GM18870 (cell line): Measurements from ENCODE around the gene FLT1.

Source experiments
- ATAC-seq: cut with Tn5 transposase; IDR thresholded peaks from one replicate; pipeline ENCODE4 v1.9.1; 2021; ENCODE audit warnings: moderate library complexity; ENCODE audit not compliant: unreplicated experiment

FLT1 gene

DNA sequence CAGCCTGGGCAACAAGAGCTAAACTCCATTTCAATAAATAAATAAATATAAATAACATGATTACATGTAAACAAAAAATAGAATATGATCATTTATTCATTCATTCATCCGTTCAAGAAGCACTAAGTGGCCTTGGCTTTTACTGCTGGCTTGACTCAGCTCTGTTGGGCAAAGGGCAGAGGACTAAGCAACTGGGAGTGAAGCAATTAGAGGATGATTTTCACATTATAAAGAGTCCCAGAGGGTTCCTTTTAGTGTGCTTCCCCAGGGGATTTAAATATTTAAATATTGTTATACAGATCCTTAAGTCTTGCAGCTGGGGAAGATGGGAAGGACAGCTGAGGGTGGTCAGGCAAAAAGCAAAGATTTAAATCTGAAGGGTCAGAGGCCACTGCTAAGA is 34.9 kb upstream of the FLT1 start:
- no peak for ATAC-seq

DNA sequence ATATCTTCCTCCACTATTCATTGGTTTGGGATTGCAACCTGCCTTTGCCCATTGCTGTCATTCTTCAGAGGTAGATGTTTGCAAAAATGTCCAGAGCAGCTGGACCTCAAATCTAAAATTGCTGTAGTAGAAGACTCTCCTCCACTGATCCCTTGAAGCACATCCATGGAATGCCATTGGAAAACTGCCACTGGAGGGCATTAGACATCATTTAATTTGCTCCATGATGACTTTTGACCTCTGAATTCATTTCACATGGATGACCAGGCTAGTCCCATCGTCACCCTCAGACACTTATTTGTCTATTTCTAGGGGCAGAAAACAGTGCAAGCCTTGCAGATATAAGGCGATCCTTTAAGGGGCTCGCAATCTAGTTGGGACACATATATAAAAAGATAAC is 33.9 kb upstream of the FLT1 start:
- no peak for ATAC-seq

DNA sequence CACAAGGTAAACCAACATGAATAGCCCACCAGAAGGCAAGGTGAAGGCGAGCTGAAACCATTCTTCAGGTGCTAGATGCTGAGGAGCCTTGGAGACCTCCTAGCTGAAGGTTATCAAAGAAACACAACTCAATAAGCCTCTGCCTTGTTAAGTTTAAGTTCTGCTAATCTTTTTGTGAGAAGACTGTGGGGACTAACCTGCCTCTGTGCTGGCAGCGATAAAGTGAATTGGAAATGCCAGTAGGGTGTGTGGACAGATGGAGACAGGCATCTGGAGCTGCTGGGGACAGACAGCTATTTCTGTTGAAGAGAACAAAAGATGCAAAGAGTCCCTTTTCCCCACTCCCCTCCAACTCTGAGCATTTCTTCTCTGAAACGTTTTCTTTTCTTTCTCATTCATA is 33.5 kb upstream of the FLT1 start:
- ATAC-seq = no peak

DNA sequence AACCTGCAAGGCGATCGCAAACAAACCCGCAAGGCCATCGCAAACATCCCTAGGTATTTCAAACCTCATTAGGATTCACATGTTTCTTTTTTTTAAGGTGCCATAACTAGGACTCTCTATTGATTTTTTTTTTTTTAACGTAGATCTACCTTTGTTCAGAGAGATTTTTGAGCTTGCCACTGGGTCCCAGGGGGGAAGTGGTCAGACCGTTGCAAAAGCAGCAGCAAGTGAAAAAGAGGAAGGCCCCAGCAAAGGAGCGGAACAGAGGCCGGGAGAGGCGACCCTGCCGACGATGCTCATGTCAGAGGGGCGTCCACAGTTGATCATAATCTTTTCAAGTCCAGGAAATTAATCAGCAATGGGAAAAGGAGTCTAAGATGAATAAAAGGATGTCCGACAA is 32.7 kb upstream of the FLT1 start:
- ATAC-seq = no peak

DNA sequence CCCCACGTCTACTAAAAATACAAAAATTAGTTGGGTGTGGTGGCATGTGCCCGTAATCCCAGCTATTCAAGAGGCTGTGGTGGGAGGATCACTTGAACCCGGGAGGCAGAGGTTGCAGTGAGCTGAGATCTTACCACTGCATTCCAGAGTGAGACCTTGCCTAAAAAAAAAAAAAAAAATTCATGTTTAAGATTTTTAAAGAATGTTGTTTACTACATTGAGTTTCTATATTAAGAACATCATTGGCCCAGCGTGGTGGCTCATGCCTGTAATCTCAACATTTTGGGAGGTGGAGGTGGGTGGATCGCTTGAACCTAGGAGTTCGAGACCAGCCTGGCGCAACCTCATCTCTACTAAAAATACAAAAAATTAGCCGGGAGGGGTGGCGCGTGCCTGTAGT is 31.9 kb upstream of the FLT1 start:
- no peak for ATAC-seq

DNA sequence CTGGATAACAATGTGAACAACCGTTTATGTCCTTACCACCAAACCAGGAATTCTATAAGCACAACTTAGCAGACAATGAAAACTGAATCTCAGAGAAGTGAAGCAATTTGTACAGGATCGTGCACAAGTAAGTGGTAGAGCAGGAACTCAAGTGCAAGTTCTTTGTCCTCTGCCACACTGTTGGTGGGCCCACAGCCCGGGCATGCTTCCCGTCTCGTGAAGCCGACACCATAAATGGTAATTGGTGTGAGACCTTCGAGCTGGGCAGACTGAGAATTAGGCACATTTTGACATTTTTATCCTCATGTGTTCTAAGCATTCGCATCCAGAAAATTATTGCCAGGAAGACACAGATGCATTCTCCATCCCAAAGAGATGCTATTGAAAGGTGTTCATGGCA is 27.9 kb upstream of the FLT1 start:
- no peak for ATAC-seq

DNA sequence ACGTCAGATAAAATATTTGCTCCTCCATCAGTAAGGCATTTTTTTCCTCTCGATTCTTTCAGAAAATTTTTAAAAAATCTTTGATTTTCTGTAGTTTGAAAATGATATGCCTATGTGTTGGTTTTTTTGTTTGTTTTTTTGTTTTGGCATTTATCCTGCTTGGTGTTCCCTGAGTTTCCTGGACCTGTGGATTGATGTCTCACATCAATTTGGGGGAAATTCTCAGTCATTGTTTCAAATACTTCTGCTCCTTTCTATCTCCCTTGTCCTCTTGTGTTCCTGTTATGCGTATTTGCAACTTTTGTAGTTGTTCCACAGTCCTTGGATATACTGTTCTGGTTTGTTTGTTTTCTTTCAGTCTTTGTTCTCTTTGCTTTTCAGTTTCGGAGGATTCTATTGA is 18.8 kb upstream of the FLT1 start:
- ATAC-seq = no peak

DNA sequence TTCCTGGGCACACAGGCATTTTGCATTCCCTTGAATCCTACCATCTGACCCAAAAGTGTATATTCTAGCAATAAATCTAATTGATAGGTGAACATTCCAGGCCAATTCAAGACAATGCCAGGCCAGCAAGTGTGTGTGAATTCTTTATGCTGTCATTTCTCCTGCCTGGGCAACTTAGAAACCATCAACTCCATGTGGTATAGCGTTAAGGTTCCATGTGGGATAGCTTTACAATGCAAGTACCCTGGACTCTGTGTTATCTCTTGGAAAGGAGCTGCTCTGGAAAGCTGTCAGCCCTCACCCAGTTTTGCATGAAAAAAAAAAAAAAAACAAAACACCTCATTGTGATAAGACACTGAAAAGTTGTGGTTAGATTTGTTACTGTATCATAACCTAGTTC is 15.6 kb upstream of the FLT1 start:
- ATAC-seq = no peak

DNA sequence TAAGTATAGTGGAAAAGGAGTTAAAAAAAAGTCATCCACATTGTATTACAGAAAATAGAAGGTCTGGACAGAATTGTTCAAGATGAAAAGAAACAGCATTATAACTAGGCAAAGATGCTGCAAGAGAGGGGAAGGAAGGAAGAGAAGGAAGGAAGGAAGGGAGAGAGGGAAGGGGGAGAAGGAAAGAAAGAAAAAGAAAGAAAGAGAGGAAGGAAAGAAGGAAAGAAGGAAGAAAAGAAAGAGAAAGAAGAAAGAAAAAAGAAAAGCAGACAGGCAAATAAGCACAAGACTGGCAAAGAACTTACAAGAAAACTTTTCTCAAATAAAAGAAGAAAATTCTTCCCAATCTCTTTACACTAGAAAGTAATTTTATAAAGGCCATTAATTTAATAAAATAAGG is 15.1 kb upstream of the FLT1 start:
- no peak for ATAC-seq

DNA sequence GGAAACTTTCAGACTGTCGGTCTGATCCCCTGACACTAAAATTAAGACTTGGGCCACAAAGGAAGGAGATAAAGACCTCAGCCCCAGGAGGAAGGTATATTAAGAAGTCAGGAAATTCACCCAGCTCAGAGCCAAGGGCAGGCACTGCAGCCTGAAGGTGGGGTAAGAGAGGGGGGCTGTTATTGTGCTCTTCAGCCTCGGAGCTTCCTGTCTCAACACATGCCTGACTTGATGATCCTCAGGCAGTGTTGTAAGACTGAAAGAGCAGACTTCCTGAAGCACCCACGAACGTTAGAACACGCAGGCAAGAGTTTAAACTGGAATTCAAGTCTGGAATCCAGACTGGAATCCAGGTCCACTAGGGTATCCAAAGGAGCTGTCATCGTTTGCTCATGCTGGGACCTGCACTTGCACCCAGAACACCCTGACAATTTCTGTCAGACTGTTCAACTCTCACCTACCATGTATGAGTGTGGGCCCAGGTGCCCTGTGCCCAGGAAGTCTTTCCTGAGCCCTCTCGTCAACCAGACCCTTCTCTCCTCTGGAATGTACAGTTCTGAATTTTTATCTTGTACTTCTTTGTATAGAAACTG is 10.7 kb upstream of the FLT1 start:
- ATAC-seq = no peak

DNA sequence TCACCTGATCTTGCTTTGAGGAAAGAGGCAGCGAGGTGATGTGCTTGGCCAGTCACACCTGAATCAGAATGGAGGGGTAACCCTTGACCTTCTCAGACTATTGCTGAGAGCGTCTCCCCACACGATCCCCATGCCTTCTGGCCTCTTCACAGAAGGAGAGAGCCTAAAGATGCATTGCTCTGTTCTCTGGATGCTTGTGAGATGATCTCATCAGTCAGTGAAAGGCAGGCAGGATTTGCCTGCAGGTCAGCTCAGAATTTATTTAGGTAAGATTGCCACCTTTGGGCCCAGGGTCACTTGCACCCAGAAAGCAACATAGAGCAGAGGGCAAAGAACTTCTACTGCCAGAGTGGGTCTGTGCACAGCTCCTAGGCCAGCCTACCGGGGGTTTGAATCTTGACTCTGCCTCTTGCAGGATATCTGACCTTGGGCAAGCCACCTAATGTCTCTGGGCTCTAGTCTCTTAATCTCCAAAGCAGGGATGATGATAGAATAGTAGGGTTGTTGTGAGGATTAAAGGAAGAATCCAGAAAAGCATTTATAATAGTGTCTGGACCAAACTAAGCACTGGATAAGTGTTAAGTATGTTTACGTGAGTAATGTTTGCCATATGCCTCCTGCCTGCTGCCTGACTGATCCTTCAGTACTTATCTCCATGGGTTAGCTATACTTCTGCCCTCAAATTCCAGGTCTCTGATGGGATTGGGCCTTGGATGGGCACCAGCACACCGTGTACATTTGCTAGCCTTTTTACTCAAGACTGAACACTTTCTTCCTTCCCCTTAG is 8.4 kb upstream of the FLT1 start:
- no peak for ATAC-seq

DNA sequence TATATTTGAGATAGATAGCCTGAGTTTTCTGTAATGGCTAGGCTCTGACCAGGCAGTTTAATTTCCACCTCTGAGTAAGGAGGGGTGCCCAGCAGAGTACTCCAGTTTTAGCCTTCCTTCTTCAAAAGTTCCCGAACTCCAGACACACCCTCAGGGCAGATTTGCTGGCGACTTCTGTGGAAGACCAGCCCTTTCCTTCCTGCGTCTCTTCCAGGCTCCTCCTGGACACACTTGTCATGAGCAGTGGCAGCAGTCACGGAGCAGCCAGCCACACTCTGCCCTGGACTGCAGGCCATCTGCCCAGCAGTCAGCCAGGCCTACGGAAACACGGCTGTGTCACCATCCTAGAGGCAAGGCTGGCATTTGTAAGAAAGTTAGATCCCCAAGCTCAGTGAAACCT is 6.6 kb upstream of the FLT1 start:
- no peak for ATAC-seq

DNA sequence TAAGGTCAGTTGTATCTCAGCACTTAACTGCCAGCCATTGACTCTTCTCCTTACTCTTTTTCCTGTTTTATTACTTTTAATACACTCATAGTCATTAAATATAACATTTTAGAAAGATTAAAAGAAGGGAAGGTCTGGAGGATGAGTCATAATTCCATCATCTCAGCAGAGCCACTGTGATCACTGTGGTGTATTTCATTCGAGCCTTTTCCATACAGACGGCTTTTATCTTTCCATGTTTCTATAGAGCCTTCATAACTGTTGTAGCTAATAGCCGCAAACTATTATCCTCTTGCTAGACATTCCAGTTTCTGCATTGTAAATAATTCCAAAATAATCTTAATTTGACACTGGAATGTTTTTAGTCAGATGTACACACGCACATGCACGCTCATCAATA is 4.7 kb upstream of the FLT1 start:
- ATAC-seq = no peak

DNA sequence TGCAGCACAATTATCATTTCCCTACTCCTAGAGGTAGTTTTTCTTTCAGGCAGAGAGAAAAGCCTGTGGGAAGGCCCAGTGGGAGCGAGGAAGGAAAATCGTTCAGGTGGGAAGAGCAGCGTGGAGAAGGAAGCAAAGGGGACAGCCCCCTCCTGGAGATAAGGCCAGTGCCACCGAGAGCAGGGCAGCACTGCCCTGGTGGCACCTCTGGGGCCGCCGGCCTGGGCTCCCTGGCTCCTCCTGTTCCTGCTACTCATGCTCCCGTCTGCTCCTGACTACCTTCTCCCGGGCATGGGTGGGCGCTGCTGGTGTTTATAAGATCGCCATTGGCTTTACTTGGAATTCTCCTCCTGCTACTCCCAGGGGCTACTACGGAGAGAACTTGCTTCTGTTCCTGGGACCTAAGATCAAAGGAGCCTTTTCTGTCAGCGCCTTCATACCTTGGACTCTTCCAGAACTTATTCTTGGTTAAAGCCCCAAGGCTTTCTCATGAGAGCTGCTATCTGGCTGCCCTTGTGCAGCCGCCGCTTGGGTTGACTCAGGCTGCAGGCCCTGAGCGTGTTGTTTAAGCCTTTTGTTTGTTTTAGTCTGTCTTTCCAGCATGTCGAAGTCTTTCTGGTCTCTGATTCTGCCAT is 3.7 kb upstream of the FLT1 start:
- no peak for ATAC-seq

DNA sequence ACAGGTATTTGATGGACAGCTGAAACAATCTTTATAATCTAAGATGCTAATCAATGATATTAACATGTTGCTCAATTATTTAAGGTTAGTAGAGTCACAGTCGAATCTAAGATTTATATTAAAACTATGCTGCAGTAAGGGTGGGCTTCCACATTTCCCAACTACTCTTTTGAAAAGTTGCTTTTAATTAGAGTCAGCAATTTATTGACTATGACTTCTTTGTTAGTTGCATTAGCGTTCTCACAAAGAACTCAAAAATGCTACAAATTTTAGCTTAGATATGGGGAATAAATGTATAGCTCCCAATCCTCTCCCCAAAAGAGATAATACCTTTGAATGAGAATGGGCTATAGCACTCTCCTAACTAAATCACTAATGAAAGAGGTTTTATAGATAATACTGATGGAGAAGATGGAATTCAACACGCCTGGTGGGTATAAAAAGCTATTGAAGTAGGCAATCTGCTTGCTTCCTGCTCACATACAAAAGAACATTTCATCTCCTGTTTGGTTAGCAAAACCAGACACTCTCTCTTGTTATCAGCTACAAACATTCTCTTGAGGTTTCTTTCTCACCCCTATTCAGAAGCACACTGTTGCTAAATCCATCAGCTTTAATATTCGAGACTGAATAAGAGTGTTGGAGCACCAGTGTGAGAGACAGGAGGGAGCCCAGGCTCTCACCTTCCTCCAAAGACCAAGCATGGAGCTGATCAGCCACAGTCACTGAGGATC is 2.4 kb upstream of the FLT1 start:
- ATAC-seq = no peak

DNA sequence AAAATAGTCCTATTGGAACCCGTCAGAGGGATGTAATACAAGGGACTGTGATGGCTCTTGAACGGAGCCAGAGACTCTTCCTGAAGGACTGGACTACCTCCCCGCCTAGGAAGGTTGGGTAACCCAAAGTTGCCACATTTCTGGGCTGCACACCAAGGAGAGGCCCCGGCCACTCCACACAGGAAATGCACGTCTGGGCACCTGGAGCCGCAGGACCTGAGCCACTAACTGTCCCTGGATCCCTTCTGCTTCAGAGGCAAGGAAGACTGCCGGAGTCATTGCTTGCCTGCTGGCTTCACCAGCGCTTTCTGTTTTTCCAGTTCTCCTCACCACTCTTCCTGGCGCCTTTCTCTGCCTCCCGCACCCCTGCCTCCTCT is 1.2 kb upstream of the FLT1 start:
- no peak for ATAC-seq

DNA sequence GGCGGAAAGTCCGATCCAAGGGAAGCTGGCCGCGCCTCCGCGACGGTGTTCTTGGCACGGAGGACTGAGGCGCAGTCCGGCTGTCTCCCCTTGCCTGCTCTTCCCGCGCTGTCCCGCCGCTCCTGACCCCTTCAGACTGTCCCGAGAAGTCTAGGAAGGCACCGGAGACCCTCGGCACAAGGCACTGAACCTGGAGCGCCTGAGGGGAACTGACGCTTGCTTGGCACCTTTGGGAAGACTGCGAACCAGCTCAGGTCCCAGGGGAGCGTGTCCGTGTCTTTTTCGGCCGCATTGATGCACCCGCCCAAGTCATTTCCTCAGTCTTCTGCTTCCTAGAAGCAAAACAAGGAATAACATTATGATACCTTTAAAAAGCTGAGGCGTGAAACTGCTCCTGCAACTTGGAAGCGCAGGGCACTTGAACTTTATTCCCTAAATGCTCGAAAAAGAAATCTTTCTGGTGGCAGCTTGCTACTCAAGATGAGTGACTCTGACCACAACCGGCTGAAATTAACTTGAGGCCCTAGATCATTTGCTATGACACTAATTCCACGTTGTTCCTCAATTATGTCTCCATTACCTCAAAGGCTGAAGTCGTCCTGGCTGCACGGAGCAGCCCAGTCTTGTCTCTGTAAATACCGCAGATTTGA is 735 bp upstream of the FLT1 start:
- no peak for ATAC-seq

DNA sequence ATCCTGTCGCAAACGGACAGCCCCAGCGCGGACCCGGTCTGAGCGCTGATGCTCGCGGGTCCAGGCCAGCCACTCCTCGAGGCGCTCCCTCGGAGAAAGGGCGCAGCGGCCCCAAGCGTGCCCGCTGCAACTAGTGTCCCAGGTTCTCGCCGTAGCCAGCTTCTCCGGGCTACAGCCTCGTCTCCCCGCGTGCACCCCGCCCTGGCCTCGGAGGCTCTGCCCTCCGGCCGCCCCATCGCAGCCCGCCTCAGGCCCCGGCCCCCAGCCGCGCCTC is 487 bp downstream of the FLT1 start:
- no peak for ATAC-seq

DNA sequence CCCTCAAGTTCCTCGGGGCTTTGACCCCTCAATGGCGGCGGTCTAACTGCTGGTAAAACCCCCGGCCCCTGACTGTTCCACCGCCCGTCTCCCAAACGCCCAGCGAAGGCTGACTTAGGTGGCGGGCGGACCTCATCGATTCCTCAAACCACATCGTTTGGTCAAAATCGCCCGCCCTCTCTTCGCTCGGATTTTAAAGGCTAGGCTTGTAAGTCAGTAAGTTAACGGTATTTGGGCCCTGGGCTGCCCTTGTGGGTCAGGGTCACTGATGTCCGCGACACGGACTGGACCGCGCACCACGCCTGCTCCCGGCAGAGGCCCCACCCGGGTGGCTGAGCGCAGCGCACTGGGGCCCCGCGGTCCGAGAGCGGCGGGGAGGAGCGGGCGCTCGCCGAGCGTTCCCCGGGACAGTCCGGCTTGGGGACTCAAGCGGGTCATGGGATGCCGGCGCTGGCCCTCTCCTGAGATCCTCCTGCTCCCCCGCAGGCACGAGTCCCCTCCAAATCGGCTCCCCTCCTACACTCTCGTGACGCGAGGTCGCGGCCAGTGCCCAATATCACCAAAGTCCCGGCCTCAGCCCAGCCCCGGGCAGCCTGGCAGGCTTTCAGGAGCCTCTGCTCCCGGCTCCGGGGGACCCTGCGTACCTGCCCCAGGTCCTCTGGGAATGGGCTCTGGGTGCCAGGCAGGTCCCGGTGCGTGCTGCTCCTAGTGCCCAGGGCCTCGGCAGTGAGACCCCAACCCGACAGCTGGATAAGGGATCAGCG is 1.0 kb downstream of the FLT1 start:
- ATAC-seq = no peak

DNA sequence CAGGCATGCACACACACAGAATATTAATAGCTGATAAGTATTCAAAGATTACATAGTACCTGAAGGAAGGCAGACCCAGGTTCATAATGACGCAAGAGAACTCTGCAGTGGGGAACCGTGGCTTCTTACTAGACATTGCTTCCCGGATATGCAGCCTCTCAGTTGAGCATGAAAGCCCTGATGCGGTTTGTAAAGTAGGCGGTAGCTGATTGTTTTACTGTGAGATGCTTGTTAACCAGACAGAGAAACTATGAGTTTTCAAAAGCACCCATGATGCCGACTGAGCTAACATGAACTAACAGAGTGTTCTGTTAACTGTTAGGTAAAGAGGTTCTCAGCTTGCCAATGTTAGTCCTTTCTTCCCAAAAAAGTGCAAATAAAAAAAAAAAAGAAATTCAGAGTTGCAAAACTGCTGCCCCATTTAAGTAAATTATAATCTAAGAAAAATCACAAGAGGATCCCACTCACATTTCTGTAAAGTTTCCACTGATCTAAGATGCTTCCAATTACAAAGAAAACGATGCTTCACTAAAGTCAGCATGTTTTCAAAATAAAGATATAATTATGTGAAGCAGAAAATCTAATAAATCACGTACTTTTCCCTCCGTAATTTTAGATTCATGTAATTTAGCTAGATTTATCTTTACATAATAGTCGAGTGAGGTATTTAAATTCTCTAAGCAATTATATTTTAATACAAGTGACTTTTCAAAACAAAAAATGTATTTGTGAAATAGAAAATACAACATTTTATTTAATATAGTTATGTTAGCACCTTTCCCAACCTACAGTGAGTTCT is 2.2 kb downstream of the FLT1 start:
- ATAC-seq = no peak
